ENCODE data around the gene XDH.

Gene XDH

GRCh38 chr2:31324016-31324633 is 90.4 kb downstream of the XDH start:
- peak; percentile 72 for DNase-seq (ENCODE audit: low spot score)
- TF ChIP-seq, protein P1, sequence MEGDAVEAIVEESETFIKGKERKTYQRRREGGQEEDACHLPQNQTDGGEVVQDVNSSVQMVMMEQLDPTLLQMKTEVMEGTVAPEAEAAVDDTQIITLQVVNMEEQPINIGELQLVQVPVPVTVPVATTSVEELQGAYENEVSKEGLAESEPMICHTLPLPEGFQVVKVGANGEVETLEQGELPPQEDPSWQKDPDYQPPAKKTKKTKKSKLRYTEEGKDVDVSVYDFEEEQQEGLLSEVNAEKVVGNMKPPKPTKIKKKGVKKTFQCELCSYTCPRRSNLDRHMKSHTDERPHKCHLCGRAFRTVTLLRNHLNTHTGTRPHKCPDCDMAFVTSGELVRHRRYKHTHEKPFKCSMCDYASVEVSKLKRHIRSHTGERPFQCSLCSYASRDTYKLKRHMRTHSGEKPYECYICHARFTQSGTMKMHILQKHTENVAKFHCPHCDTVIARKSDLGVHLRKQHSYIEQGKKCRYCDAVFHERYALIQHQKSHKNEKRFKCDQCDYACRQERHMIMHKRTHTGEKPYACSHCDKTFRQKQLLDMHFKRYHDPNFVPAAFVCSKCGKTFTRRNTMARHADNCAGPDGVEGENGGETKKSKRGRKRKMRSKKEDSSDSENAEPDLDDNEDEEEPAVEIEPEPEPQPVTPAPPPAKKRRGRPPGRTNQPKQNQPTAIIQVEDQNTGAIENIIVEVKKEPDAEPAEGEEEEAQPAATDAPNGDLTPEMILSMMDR (IDR thresholded peaks at IDR 0.05; ENCODE audit: extremely low read depth, missing control alignments): no peak

- TF ChIP-seq, protein P1 (IDR thresholded peaks at IDR 0.05; ENCODE audit: extremely low read depth, missing control alignments): no peak
- no peak for DNase-seq (ENCODE audit: low spot score)
Measured at GRCh38 chr2:31322371-31322770, 92.2 kb downstream of the XDH start.

GRCh38 chr2:31319406-31320175 is 95.0 kb downstream of the XDH start:
- DNase-seq (ENCODE audit: low spot score): peak; percentile 33
- TF ChIP-seq, protein P1 (IDR thresholded peaks at IDR 0.05; ENCODE audit: extremely low read depth, missing control alignments): no peak

DNA sequence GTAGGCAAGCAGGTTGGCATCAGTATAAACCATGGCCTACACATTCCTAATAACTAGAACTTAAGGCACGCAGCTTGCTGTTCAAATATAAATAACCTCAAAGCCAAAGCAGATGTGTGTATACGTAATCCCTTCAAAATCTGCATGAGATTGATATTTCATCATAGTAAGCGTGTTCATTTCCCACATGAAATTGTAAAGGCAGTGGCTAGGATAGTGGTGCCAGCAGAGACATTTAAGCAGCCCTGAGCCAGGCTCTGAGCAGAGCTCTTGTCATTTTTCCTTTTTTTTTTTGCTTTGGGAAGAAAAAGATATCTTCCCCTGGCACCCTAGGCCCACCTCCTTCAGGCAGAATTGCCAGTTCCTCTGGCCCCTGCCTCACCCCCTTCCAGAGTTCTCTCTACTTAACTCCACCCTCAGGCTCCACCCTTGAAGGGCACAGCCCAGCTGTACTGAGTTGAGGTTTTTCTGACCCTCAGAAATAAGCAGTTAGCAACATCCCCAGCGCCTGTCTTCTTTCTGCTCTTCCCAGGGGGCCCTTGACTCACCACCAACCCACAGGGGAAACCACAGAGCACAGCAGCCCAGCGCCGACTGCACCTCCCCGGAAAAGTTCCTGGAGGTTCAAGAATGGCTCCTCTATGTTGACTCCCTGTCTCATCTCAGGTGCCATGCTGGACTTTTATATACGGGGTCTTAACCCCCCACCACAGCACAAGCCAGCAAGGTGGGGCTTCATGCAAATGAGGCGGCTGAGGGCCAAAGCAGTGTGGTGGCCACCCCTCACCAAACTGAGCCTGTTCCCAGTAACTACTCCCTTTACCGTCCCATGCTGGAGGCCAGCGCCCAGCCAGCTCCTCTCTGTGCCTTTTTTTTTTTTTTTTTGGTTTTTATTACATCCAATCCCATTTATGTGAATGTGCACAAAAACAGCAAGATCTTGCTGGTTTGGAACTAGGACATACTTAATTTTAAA is 95.9 kb downstream of the XDH start:
- DNase-seq (ENCODE audit: low spot score): peak; percentile 32
- TF ChIP-seq, protein P1 (IDR thresholded peaks at IDR 0.05; ENCODE audit: extremely low read depth, missing control alignments): no peak

- TF ChIP-seq, protein P1 (IDR thresholded peaks at IDR 0.05; ENCODE audit: extremely low read depth, missing control alignments): no peak
- no peak for DNase-seq (ENCODE audit: low spot score)
Measured at GRCh38 chr2:31317396-31317795, 97.1 kb downstream of the XDH start.

DNA sequence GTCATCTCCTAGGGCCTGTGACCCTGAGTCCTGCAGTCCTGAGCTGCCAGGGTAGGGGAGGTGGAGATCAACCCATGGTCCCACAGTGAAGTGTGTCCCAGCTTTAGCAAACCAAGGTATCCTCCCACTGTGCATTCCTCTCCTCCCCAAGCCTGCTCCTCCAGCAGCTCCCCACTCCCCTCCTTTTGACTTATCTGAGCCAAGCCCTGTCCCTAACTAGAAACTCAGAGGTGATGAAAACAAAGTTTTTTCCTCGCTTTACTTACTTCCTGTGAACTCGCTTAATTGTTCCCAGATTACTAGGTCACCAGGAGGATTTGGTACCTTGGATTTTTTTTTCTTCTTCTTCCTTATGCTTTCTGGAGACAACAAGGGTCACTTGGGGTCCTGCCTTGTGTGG is 99.8 kb downstream of the XDH start:
- TF ChIP-seq, protein P1 (IDR thresholded peaks at IDR 0.05; ENCODE audit: extremely low read depth, missing control alignments): no peak
- no peak for DNase-seq (ENCODE audit: low spot score)
